Heart right ventricle (tissue), 16 donors: Measurements from ENCODE around the gene KLHL25. TPM values are rescaled to one million over a fixed set of nuclear protein-coding genes. Genes with fewer than 3 reads are reported as not detected.

Source experiments
- ATAC-seq, 8 donors: fragments of 200-7000 bp; cut with Tn5 transposase; one replicate each; pipeline ENCODE4 v1.9.1; 2020; ENCODE audit warnings: mild to moderate bottlenecking in 8 of 8, moderate library complexity in 8 of 8, moderate number of reproducible peaks in 1 of 8
- DNase-seq, 2 donors: peaks; one replicate each; pipeline ENCODE4 v3.0.0-alpha.2; 2020
- H3K27ac ChIP-seq, 10 donors: fragments of 200-600 bp; sonication (generic) in 2 of 10; one replicate each; pipeline versions ENCODE4 v1.5.0 to v1.8.0; 2020 to 2022; ENCODE audit warnings: mild to moderate bottlenecking in 3 of 10
- H3K27me3 ChIP-seq, 7 donors: fragments of 200-600 bp; one replicate each; pipeline ENCODE4 v1.8.0; 2021 to 2022; ENCODE audit warnings: mild to moderate bottlenecking in 2 of 7
- H3K36me3 ChIP-seq, 9 donors: fragments of 200-600 bp; sonication (generic) in 1 of 9; one replicate each; pipeline versions ENCODE4 v1.5.0 to v1.8.0; 2020 to 2022; ENCODE audit warnings: mild to moderate bottlenecking in 2 of 9
- H3K4me1 ChIP-seq, 9 donors: fragments of 200-600 bp; sonication (generic) in 1 of 9; one replicate each; pipeline versions ENCODE4 v1.5.0 to v1.8.0; 2020 to 2022; ENCODE audit warnings: mild to moderate bottlenecking in 4 of 9
- H3K4me3 ChIP-seq, 10 donors: fragments of 200-600 bp; sonication (generic) in 2 of 10; one replicate each; pipeline versions ENCODE4 v1.5.0 to v1.8.0; 2020 to 2022; ENCODE audit warnings: mild to moderate bottlenecking in 7 of 10, moderate library complexity in 2 of 10
- H3K9me3 ChIP-seq, 11 donors: fragments of 200-600 bp in 10 of 11; sonication (generic) in 2 of 11; one replicate each; pipeline versions ENCODE4 v1.5.0 to v1.8.0; 2013 to 2022; ENCODE audit warnings: mild to moderate bottlenecking in 2 of 11, control low read depth in 1 of 11, moderate library complexity in 1 of 11
- WGBS, 2 donors: extraction: QIAGEN DNeasy Blood & Tissue Kit; methylation state at CpG; one replicate each; pipeline ENCODE4 v1.1.7; 2013; ENCODE audit warnings: inconsistent platforms in 1 of 2; 5-methylcytosine and 5-hydroxymethylcytosine counted together
- intact Hi-C, 10 donors: fragments of 100-400 bp; cut with DNase I; formaldehyde crosslinking; loops; one replicate each; pipeline versions ENCODE4 v1.11.1 to v1.14.2; 2022
- polyA plus RNA-seq, 2 donors: library from polyadenylated mRNA; stranded (reverse); fragments of 200-250 nt; gene quantifications; one replicate each; pipeline ENCODE4 v1.2.3, GENCODE V29; 2013
- total RNA-seq, 10 donors: library from RNA; stranded (reverse); fragmentation: NEBNext Ultra II Directional in 3 of 10; extraction: Animal tissue kit (Norgen Biotek cat#: 25700) in 3 of 10; gene quantifications; one replicate each; pipeline versions ENCODE4 v1.2.1 to v1.2.4, GENCODE V29; 2021 to 2023
- TF ChIP-seq, protein P1 (sequence below), 9 donors: fragments of 200-600 bp; sonication (generic) in 2 of 9; IDR thresholded peaks; one replicate each; pipeline versions ENCODE4 v1.5.0 to v1.8.0; 2021 to 2022; ENCODE audit warnings: antibody characterized with exemption in 9 of 9, mild to moderate bottlenecking in 5 of 9, moderate library complexity in 1 of 9
- donor health status: Arrhythmogenic right ventricular cardiomyopathy.
- donor health status: ischemic (EF 13 %, LVEDD 7.1; RV severe dilation, severe dysfunction).
- donor health status: healthy with polysubstance abuse.
- donor health status: DM: no; HTN: yes; CAD: no.
- donor health status: DM: no; HTN: no; CAD: no.
- donor health status: ischemic (EF 25% LVEDD 6.9; RV normal size, moderate dysfunction).
- donor health status: ischemic (EF 25% LVEDD 5.7; RV mildly dilated, moderate dysfunction).
- donor health status: healthy.
- donor health status: DM: yes; HTN: yes; CAD: no.
- donor health status: Ischemic cardiomyopathy.
- donor health status: ischemic (EF 35%, LVEDD 5.7; RV mildly dilated, moderate dysfunction).
- donor health status: nonischemic (EF 11% LVEDD 7.7; RV severe dilation, severe dysfunction).
- donor health status: DM: yes; HTN: yes; CAD: no.
- donor health status: PGD.
- donor health status: ischemic (EF 29% LVEDD 5.4; RV normal size, mild dysfunction).
- donor health status: nonischemic (EF 23%, LVEDD 6.1; RV moderate dilation, normal function).

Gene KLHL25
- total and polyA plus RNA-seq, 12 donors, result 1.9 to 9.2 (median 3.2) TPM

DNA sequence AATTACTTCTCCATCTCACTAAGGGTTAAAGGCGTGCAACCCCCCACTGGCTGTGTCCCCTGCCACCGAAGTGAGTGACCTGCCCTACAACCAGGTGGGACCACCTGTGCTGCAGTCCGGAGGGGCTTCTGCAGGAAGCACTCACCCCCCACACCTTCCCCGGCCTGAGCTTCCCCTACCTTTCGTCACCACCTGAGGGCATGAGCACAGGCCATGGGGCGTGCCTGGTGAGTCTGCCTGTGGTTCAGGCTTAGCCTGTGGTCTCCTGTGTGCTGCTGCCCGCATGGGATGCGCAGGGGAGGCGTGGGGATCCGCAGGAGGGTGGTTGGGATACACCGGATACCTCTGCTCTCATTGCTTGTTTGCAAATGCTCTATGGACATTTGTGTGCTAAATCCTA, 46.0 kb downstream of the KLHL25 start:
- H3K36me3 ChIP-seq, result peaks cover 0 to 60% (median 41%) of the 10 kb centered on the region in 9 donors
- no peak overlapping the region for H3K4me3 ChIP-seq
- TF ChIP-seq, protein P1, sequence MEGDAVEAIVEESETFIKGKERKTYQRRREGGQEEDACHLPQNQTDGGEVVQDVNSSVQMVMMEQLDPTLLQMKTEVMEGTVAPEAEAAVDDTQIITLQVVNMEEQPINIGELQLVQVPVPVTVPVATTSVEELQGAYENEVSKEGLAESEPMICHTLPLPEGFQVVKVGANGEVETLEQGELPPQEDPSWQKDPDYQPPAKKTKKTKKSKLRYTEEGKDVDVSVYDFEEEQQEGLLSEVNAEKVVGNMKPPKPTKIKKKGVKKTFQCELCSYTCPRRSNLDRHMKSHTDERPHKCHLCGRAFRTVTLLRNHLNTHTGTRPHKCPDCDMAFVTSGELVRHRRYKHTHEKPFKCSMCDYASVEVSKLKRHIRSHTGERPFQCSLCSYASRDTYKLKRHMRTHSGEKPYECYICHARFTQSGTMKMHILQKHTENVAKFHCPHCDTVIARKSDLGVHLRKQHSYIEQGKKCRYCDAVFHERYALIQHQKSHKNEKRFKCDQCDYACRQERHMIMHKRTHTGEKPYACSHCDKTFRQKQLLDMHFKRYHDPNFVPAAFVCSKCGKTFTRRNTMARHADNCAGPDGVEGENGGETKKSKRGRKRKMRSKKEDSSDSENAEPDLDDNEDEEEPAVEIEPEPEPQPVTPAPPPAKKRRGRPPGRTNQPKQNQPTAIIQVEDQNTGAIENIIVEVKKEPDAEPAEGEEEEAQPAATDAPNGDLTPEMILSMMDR (IDR thresholded peaks at IDR 0.05), result no peak
- ATAC-seq (peak in 1 of 8 donors; percentile 2), DNase-seq (no peak)
- intact Hi-C loops, result loop anchor here in 2 of 10 donors (5.0 kb wide), 2 partner anchors 34 to 141 kb away; no protein-coding TSS in a partner anchor
- peak overlapping the region in 5 of 10 donors; percentile 71 to 86 (median 75) for H3K27ac ChIP-seq
- peaks cover 19 to 72% (median 52%) of the 10 kb centered on the region in 9 donors for H3K4me1 ChIP-seq
- H3K27me3 ChIP-seq, result no peaks in the 10 kb centered on the region
- 72 to 78% methylated on average over 11 of the region's 11 CpGs for WGBS, 2 donors
- H3K9me3 ChIP-seq, result no peaks in the 10 kb centered on the region

DNA sequence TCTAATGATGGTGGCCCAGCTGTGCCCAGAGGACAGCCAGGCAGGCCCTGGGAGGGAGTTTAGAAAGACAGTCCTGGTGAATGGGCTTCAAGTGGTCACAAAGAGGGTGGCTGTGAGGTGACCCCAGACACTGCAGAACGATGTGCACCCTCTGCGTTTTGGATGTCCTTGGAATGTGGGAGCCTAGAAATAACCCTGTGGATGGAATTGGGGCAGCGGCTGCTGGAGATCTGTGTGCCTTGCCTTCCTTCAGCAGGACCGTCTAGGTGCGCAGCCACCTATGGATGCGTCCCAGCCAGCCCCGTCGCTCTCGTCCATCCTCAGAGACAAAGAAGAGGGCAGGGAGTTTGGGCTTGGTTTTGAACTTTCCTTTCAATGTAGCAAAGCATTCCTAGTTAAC, 46.5 kb downstream of the KLHL25 start:
- TF ChIP-seq, protein P1 (IDR thresholded peaks at IDR 0.05), result no peak
- no peak overlapping the region for H3K4me3 ChIP-seq
- H3K27ac ChIP-seq, result peak overlapping the region in 3 of 10 donors; percentile 71 to 85 (median 75)
- DNase-seq, result no peak
- H3K27me3 ChIP-seq, result no peaks in the 10 kb centered on the region
- peaks cover 0 to 65% (median 43%) of the 10 kb centered on the region in 9 donors for H3K36me3 ChIP-seq
- H3K9me3 ChIP-seq, result no peaks in the 10 kb centered on the region
- intact Hi-C loops, result loop anchor here in 2 of 10 donors (5.0 kb wide), 2 partner anchors 34 to 141 kb away; no protein-coding TSS in a partner anchor
- 89 to 91% methylated on average over 9 of the region's 9 CpGs for WGBS, 2 donors
- peaks cover 19 to 72% (median 52%) of the 10 kb centered on the region in 9 donors for H3K4me1 ChIP-seq
- no peak for ATAC-seq

DNA sequence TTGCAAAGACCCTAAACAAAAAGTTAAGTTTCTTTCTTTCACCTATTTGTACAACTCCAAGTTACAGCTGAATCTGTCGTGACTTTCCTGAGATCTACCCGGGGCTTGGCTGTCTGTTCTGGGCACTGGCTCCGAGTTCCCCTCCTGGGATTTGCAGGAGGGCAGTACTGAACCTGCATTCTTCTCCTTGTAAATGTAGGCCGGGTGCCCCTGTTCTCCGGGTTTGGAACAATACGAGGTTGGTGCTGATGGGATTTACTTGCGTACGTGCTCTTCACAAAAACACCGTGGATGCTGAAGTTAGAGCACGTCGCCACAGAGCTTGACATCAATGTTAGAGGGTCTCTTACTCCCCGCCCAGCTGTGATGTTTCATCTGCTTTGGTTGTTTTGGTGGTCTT, 48.1 kb downstream of the KLHL25 start:
- TF ChIP-seq, protein P1 (IDR thresholded peaks at IDR 0.05), result no peak
- Histone ChIP-seq H3K9me3 (no peaks in the 10 kb centered on the region), H3K27ac (no peak overlapping the region), H3K4me1 (peaks cover 27 to 75% (median 50%) of the 10 kb centered on the region in 9 donors), H3K4me3 (no peak overlapping the region), H3K36me3 (peaks cover 0 to 80% (median 52%) of the 10 kb centered on the region in 9 donors), H3K27me3 (no peaks in the 10 kb centered on the region)
- no peak for DNase-seq
- intact Hi-C loops, result loop anchor here in 3 of 10 donors (1.0 to 5.0 kb wide), 3 partner anchors 11 to 139 kb away; no protein-coding TSS in a partner anchor
- WGBS, 2 donors, result 83 to 86% methylated on average over 12 of the region's 12 CpGs
- no peak for ATAC-seq

DNA sequence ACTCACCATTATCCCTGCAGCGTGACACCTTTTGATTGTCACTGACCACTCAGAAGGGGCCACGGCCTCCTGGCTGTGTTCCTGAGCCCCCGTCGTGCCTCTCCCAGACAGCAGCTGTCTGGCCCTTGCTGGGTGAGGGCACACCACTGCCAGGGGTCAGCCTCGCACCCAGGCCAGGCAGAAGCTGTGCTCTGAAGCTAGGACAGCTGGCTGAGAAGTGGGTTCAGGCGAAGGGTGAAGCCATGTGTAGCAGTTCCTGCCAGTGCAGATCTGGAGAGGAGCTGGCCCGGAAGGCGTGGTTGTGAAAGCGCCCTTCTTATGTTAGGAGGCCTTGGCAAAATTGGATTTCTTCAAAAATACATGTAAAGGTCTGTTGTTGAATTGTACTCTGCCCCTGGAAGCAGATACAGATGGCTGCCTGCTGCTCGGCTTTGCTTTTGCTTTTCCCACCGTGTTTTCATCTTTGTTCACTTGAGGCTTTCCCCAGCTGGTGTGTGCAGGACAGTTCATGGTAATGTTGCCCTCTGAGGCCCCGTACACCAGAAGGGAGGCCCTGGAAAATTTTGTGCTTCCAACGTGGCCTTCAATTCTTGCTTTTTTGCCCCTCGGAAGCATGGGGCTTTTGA, 49.1 kb downstream of the KLHL25 start:
- Histone ChIP-seq H3K9me3 (no peaks in the 10 kb centered on the region), H3K4me3 (no peak overlapping the region), H3K27me3 (no peaks in the 10 kb centered on the region), H3K36me3 (peaks cover 0 to 90% (median 62%) of the 10 kb centered on the region in 9 donors), H3K4me1 (peaks cover 25 to 74% (median 47%) of the 10 kb centered on the region in 9 donors), H3K27ac (peak overlapping the region in 1 of 10 donors; percentile 31)
- DNase-seq (no peak), ATAC-seq (no peak)
- WGBS, 2 donors, result 70 to 76% methylated on average over 14 of the region's 14 CpGs
- TF ChIP-seq, protein P1 (IDR thresholded peaks at IDR 0.05), result no peak
- intact Hi-C loops, result loop anchor here in 2 of 10 donors (5.0 kb wide), 2 partner anchors 37 to 138 kb away; no protein-coding TSS in a partner anchor
